Endothelial cell of umbilical vein (primary cell): ENCODE results near the gene ZNF609. TPM values are rescaled to one million over a fixed set of nuclear protein-coding genes. Genes with fewer than 3 reads are reported as not detected.

Source experiments
- BruUV-seq: library from RNA; stranded (reverse); fragments of 400-500 nt; replicated peaks from 2 replicates; lab custom pipeline; 2021; lab: Mats Ljungman, UMichigan
- CTCF ChIA-PET: fragments of 300-600, 350-600 bp; sonication (Branson Sonifier 250); formaldehyde crosslinking; loops from one replicate; lab custom pipeline; 2021; ENCODE audit warnings: antibody characterized with exemption, inconsistent platforms; lab: Charles Lee
- POLR2A ChIA-PET: fragments of 300-600, 350-600 bp; sonication (Branson Sonifier 250); formaldehyde crosslinking; loops from one replicate; lab custom pipeline; 2021; ENCODE audit warnings: antibody characterized with exemption, inconsistent platforms; lab: Charles Lee
- DNase-seq: peaks from one replicate; pipeline ENCODE4 v3.0.0-alpha.2; 2011; ENCODE audit warnings: low read depth, low spot score
- FAIRE-seq: peaks from 2 replicates; lab custom pipeline; 2011; peaks lifted over from hg19 to GRCh38; lab: Jason Lieb, UNC
- H2AFZ ChIP-seq: 2 replicates; pipeline ENCODE4 v1.6.0; 2012; ENCODE audit warnings: low read depth, low read length, control low read depth, inconsistent platforms
- H3K27ac ChIP-seq: 2 replicates; pipeline ENCODE4 v1.5.1; 2011; ENCODE audit warnings: low read depth, mild to moderate bottlenecking, control low read depth, low read length, moderate library complexity; ENCODE audit not compliant: insufficient read depth
- H3K27me3 ChIP-seq, 2 experiments: 2 replicates each; pipeline versions ENCODE4 v1.6.0 to v1.6.1; 2011; ENCODE audit warnings: low read length in 2 of 2, mixed read lengths in 1 of 2; ENCODE audit not compliant: control insufficient read depth in 2 of 2, insufficient read depth in 2 of 2
- H3K36me3 ChIP-seq, 2 experiments: 2 replicates in 1 of 2; 3 replicates in 1 of 2; pipeline ENCODE4 v1.5.1; 2011; ENCODE audit warnings: low read length in 2 of 2, mild to moderate bottlenecking in 1 of 2, moderate library complexity in 1 of 2; ENCODE audit not compliant: control insufficient read depth in 2 of 2, insufficient read depth in 2 of 2; ENCODE audit errors: extremely low read depth in 1 of 2
- H3K4me1 ChIP-seq: 3 replicates; pipeline ENCODE4 v1.5.1; 2011; ENCODE audit warnings: mild to moderate bottlenecking, low read length; ENCODE audit not compliant: control insufficient read depth, insufficient read depth; ENCODE audit errors: extremely low read depth
- H3K4me2 ChIP-seq: 2 replicates; pipeline ENCODE4 v1.6.1; 2011; ENCODE audit warnings: low read length, control low read depth, mixed read lengths; ENCODE audit not compliant: insufficient read depth
- H3K4me3 ChIP-seq, 3 experiments: fragments of 200-600 bp in 1 of 3; sonication (generic), shearing (Covaris generic) in 1 of 3; replicated peaks in 1 of 3; 2 replicates each; pipeline ENCODE4 v1.5.1; 2011 to 2016; ENCODE audit warnings: control low read depth in 3 of 3, low read length in 3 of 3, mild to moderate bottlenecking in 2 of 3, inconsistent platforms in 1 of 3, low read depth in 1 of 3, moderate library complexity in 1 of 3; ENCODE audit not compliant: insufficient read depth in 1 of 3
- H3K79me2 ChIP-seq: 2 replicates; pipeline ENCODE4 v1.6.0; 2012; ENCODE audit warnings: low read length, inconsistent platforms; ENCODE audit not compliant: control insufficient read depth, insufficient read depth
- H3K9ac ChIP-seq: replicated peaks from 2 replicates; pipeline ENCODE3; 2011; ENCODE audit warnings: low read length, control low read depth; ENCODE audit not compliant: insufficient read depth; ENCODE audit errors: extremely low read depth
- H3K9me1 ChIP-seq: replicated peaks from 3 replicates; pipeline ENCODE4 v1.6.0; 2011; ENCODE audit warnings: mild to moderate bottlenecking, low read length; ENCODE audit not compliant: control insufficient read depth, insufficient read depth; ENCODE audit errors: extremely low read depth
- H3K9me3 ChIP-seq: replicated peaks from 2 replicates; pipeline ENCODE4 v1.5.1; 2012; ENCODE audit warnings: low read length, inconsistent platforms; ENCODE audit not compliant: control insufficient read depth, insufficient read depth
- H4K20me1 ChIP-seq: replicated peaks from 2 replicates; pipeline ENCODE3; 2011; ENCODE audit warnings: mild to moderate bottlenecking, low read length; ENCODE audit not compliant: control insufficient read depth, insufficient read depth; ENCODE audit errors: extremely low read depth
- EZH2 ChIP-seq: IDR thresholded peaks from 2 replicates; pipeline ENCODE4 v1.6.1; 2012; ENCODE audit warnings: borderline replicate concordance, low read depth, mild to moderate bottlenecking, moderate library complexity, low read length, inconsistent platforms; ENCODE audit not compliant: severe bottlenecking
- FOS ChIP-seq: IDR thresholded peaks from 2 replicates; pipeline ENCODE4 v1.6.1; 2011; ENCODE audit warnings: mild to moderate bottlenecking, low read length, moderate library complexity, borderline replicate concordance; ENCODE audit not compliant: insufficient read depth
- GATA2 ChIP-seq: IDR thresholded peaks from 2 replicates; pipeline ENCODE4 v1.7.0; 2011; ENCODE audit warnings: low read depth, mild to moderate bottlenecking, moderate library complexity, mixed read lengths, low read length; ENCODE audit not compliant: insufficient read length, insufficient read depth
- JUN ChIP-seq: IDR thresholded peaks from 2 replicates; pipeline ENCODE4 v1.6.1; 2011; ENCODE audit warnings: borderline replicate concordance, low read depth; ENCODE audit not compliant: insufficient read length, insufficient read depth
- MAX ChIP-seq: IDR thresholded peaks from 2 replicates; pipeline ENCODE4 v1.6.1; 2011; ENCODE audit not compliant: insufficient read depth, insufficient read length
- MYC ChIP-seq: IDR thresholded peaks from one replicate; pipeline ENCODE4 v1.6.1; 2011; ENCODE audit warnings: mild to moderate bottlenecking, low read depth, low read length
- POLR2A ChIP-seq: IDR thresholded peaks from 2 replicates; pipeline ENCODE4 v1.6.1; 2012; ENCODE audit warnings: low read depth, mild to moderate bottlenecking, control low read depth, low read length
- POLR2AphosphoS5 ChIP-seq: IDR thresholded peaks from 2 replicates; pipeline ENCODE4 v1.6.1; 2012; ENCODE audit warnings: low read depth, mild to moderate bottlenecking, control low read depth, low read length, moderate library complexity; ENCODE audit not compliant: insufficient read depth
- dilution Hi-C: fragments of 300-500 bp; cut with MboI; formaldehyde crosslinking; loops from one replicate; pipeline ENCODE4 v1.15.0; 2019; ENCODE audit warnings: low sequenced_read_pairs; ENCODE audit not compliant: extremely low pct_ligation_motif_present
- intact Hi-C: fragments of 100-400 bp; cut with micrococcal nuclease; formaldehyde crosslinking; loops from one replicate; pipeline ENCODE4 v1.10.0; 2022
- polyA plus RNA-seq, 4 experiments: library from polyadenylated mRNA; depleted of rRNA in 3 of 4; stranded (reverse) in 3 of 4; unstranded in 1 of 4; fragments of >200 nt; gene quantifications; 2 replicates each; pipeline versions ENCODE4 v1.2.1 to v1.2.3, GENCODE V29; 2011 to 2012; ENCODE audit warnings: missing spikeins in 1 of 4
- total RNA-seq: library from RNA; stranded (reverse); gene quantifications from 2 replicates; pipeline ENCODE4 v1.2.3, GENCODE V29; 2021
- TF ChIP-seq, protein P1 (sequence below), 2 donors: IDR thresholded peaks; 1 replicate in 1 of 2; 2 replicates in 1 of 2; pipeline ENCODE4 v1.5.1; 2011; ENCODE audit warnings: low read length in 2 of 2, mild to moderate bottlenecking in 2 of 2, moderate library complexity in 2 of 2, control low read depth in 1 of 2, inconsistent platforms in 1 of 2, low read depth in 1 of 2; ENCODE audit not compliant: insufficient read depth in 1 of 2; ENCODE audit errors: extremely low read depth in 1 of 2

Gene ZNF609
- total and polyA plus RNA-seq, 2 donors (not counting 3 experiments of a cell fraction or from before 2014, with no cell fraction given) = 18.2 to 49.6 TPM

- Histone ChIP-seq H3K27ac (no peak overlapping the region), H3K9me1 (no peaks in the 10 kb centered on the region), H4K20me1 (peaks cover 3% of the 10 kb centered on the region), H3K4me3 (no peak overlapping the region), H3K27me3 (no peaks in the 10 kb centered on the region), H2AFZ (no peak overlapping the region), H3K79me2 (peaks cover 87% of the 10 kb centered on the region), H3K4me1 (peaks cover 2% of the 10 kb centered on the region), H3K9ac (no peak overlapping the region), H3K4me2 (no peak overlapping the region), H3K36me3 (no peaks in the 10 kb centered on the region), H3K9me3 (no peaks in the 10 kb centered on the region)
- DNase-seq = no peak
- dilution Hi-C loops = no loop called here
- CTCF ChIA-PET = interaction anchor here (1.9 to 2.0 kb wide), 2 partner anchors 12 to 16 kb away, joined by 6 to 7 read pairs; no protein-coding TSS in a partner anchor
- FAIRE-seq = no peak
- intact Hi-C loops = no loop called here
- TF ChIP-seq FOS (no peak), POLR2A (no peak), MAX (no peak), JUN (no peak), GATA2 (no peak), MYC (no peak), POLR2AphosphoS5 (no peak), EZH2 (no peak)
- TF ChIP-seq, protein P1, sequence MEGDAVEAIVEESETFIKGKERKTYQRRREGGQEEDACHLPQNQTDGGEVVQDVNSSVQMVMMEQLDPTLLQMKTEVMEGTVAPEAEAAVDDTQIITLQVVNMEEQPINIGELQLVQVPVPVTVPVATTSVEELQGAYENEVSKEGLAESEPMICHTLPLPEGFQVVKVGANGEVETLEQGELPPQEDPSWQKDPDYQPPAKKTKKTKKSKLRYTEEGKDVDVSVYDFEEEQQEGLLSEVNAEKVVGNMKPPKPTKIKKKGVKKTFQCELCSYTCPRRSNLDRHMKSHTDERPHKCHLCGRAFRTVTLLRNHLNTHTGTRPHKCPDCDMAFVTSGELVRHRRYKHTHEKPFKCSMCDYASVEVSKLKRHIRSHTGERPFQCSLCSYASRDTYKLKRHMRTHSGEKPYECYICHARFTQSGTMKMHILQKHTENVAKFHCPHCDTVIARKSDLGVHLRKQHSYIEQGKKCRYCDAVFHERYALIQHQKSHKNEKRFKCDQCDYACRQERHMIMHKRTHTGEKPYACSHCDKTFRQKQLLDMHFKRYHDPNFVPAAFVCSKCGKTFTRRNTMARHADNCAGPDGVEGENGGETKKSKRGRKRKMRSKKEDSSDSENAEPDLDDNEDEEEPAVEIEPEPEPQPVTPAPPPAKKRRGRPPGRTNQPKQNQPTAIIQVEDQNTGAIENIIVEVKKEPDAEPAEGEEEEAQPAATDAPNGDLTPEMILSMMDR (IDR thresholded peaks at IDR 0.05; ENCODE audit: extremely low read depth in 1 of 2, insufficient read depth in 1 of 2, low read depth in 1 of 2, low read length in 2 of 2) = no peak
- POLR2A ChIA-PET = no interaction called here
- no TSS peak for BruUV-seq
Measured at GRCh38 chr15:64515196-64515595, 54.8 kb downstream of the ZNF609 start.
